ENCODE results near the gene LILRB3. TPM values are rescaled to one million over a fixed set of nuclear protein-coding genes. Genes with fewer than 3 reads are reported as not detected.
A peak's percentile ranks its signal among the peaks of the same experiment; 100 is the strongest.
"Not testable (repeated sequence)": the region's sequence is repeated elsewhere in the genome, so short reads cannot be mapped to it uniquely, and the experiment has no call there.

Gene LILRB3
- polyA plus RNA-seq (2012; ENCODE audit: insufficient read depth, insufficient read length): not detected

GRCh38 chr19:54222474-54223276 lies at the start of gene LILRB3:
TSS of gene LILRB3 (minus strand) at chr19:54223007. CDS start at chr19:54222976, 31 bp downstream.
- H3K4me3 ChIP-seq (ENCODE audit: low read length); DNase-seq (ENCODE audit: low read depth, low spot score): not testable (repeated sequence)

DNA sequence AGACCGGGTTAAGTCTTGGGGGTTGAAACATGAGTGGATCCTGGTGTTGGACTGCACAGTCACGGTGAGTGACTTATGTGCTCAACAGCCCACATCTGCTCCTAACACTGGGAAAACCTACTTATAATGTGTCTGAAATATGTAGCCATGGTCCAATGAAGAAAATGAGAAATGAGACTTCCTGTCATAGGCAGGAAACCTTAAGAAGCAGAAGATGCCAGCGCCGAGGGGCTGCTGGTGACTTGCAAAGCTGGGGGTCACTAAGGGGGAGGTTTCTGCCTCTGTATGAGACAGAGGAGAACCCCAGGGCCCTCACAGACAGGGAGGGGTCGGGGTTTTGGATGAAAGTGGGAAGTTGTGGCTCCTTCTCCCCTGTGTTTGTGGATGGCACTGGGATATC lies 49.4 kb upstream of the LILRB3 start:
- H3K4me3 ChIP-seq (ENCODE audit: low read length): not testable (repeated sequence)

DNA sequence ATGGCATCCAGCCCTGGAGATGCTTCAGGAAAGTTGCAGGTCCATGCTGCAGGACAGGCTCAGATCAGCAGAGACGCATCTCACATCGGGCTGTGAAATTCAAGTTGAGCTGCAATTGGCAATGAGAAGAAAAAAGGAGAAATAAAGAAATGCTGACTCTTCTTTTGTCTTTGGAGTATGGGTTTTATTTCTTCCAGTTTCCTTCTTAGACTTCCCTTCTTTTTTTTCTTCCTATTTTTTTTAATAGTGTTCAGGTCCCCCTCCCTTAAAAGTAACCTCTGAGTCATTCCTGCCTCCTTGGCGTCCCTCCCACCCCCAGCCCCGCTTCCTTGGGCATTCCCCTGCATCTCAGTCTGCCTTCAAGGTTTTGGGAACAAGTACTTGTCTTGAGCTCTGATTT lies 48.8 kb upstream of the LILRB3 start:
- DNase-seq (ENCODE audit: low read depth, low spot score); H3K4me3 ChIP-seq (ENCODE audit: low read length): not testable (repeated sequence)

More for the DNA sequence above, 49.4 kb upstream of the LILRB3 start:
- DNase-seq (ENCODE audit: low read depth, low spot score): not testable (repeated sequence)

- DNase-seq (ENCODE audit: low read depth, low spot score): no peak
- no peak overlapping the region for H3K4me3 ChIP-seq (ENCODE audit: low read length)
These were observed 48.3 kb upstream of the LILRB3 start for GRCh38 chr19:54271106-54271505.

DNA sequence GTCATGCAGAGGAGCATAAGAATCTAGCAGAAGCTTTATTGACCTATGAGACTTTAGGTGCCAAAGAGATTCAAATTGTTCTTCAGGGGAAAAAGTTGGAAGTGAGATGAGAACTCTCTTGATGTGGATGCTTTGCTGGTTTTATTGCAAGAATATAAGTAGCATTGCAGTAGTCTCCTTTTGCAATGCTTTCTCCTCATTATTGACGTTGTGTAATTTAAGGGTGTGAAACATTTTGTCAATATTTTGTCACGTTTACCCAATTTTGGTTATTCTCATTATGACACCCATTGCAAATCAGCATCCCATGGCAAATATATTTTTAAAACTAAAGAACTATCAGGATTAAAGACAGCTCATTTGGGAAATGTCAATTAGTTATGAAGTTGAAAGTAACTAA lies 46.1 kb upstream of the LILRB3 start:
- no peak overlapping the region for H3K4me3 ChIP-seq (ENCODE audit: low read length)
- DNase-seq (ENCODE audit: low read depth, low spot score): no peak

GRCh38 chr19:54266133-54266532 lies 43.3 kb upstream of the LILRB3 start:
- no peak overlapping the region for H3K4me3 ChIP-seq (ENCODE audit: low read length)
- peak; percentile 68 for DNase-seq (ENCODE audit: low read depth, low spot score)

DNA sequence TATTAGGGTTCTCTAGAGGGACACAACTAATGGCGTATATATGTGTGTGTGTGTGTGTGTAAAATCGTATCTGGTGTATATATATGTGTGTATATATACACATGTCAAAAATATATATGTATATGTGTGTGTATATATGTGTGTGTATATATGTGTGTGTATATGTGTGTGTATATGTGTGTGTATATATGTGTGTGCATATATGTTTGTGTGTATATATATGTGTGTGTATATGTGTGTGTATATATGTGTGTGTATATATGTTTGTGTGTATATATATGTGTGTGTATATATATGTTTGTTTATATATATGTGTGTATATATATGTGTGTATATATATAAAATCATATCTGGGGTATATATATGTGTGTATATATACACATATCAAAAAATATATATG lies 39.7 kb upstream of the LILRB3 start:
- no peak for DNase-seq (ENCODE audit: low read depth, low spot score)
- H3K4me3 ChIP-seq (ENCODE audit: low read length): no peak overlapping the region

GRCh38 chr19:54262066-54262465 lies 39.3 kb upstream of the LILRB3 start:
- H3K4me3 ChIP-seq (ENCODE audit: low read length): no peak overlapping the region
- DNase-seq (ENCODE audit: low read depth, low spot score): no peak

DNA sequence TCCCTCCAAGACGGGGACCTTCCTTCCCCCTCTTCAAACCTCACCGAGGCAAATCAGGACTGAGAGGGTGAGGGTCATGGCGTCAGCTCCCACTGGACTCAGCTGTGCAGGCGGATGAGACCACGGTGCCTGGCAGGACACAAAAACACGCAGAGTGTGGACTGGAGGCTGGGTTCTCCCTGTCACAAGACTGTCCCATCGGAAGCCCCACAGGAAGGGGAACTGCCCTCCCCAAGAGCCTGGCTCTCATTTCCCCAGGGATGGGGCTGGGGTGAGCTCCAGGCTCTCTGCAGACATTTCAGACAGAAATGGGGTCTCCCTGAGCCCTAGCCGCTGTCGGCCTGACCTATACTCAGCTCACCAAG lies 34.3 kb upstream of the LILRB3 start, which contains the start of gene LILRB5:
Gene LILRB5 (minus strand): TSS at position 158 of the 365 bp plus-strand sequence. CDS start 80 bp downstream, at position 78.
- no peak for DNase-seq (ENCODE audit: low read depth, low spot score)

DNA sequence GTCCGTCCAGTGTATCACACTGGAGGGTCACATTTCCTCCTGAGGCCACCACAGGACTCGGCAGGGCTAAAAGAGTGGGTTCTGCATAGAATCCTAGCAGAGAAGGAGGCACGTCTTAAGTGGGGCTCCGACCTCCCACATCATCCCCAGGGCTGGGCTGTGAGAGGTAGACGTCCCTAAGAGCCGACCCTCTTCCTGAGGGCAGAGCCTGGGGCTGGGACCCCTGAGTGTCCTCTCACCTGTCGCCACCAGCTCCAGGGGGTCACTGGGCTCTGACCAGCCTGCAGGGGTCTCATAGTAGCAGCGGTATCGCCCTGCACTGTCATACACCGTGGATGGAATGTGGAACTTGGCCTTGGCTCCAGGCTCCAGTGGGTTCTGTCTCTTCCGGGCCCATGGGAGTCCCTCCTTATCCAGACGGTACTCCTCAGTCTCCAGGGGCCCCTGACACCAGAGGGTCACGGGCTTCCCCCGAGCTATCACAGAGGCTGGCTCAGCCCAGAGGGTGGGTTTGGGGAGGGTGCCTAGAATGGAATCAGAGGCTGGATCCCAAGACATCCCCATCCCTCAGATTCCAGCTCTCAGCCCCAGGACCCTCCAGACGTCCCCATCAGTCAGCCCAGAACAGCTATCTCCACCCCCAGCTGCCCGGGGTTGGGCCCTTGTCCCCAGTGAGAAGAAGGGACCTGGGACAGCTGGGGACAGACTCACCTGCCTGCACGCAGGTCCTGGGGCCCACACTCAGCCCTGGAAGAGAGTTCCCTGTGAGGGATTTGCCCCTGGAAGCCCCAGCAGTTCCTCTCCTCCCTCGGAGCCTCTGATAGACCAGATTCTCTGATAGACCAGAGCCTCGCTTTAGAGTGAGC lies 33.7 kb upstream of the LILRB3 start:
- no peak overlapping the region for H3K4me3 ChIP-seq (ENCODE audit: low read length)
- DNase-seq (ENCODE audit: low read depth, low spot score): no peak

More for the DNA sequence above, 34.3 kb upstream of the LILRB3 start, which contains the start of gene LILRB5:
- no peak within 1 kb of the TSS for H3K4me3 ChIP-seq (ENCODE audit: low read length)

- DNase-seq (ENCODE audit: low read depth, low spot score): no peak
These were observed 32.4 kb upstream of the LILRB3 start for GRCh38 chr19:54255105-54255775.

DNA sequence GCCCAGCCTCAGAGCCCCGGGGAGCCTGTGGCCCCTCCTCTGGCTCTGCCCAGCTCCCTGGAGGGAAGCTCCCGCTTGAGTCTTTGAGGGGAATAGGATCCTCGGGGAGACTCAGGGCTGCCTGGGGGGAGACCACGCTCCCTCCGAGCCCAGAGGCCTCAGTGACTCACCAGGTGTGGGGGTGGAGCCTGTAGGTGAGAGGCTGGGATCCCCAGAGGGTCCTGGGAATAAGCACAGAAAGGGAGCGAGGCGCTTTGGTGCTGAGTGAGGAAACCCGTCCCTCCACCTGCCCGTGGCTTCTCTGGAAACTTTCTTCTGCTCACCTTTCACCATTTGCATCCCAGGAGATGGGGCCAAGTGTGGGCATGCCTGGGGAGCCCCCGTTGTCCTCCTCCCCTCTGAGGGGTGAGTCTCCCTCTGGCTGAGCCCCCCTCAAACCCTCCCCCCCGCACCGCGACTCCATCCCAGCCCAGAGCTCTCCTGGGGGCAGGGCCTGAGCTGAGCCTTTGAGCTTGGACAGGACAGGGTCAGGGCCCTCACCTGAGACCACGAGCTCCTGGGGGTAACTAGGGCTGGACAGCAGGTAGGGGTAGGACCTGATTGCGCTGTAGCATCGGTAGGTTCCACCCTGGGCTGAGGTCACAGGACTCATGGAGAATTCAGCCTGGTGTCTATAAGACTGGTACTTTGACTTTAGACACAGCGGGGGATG lies 31.5 kb upstream of the LILRB3 start:
- H3K4me3 ChIP-seq (ENCODE audit: low read length): no peak overlapping the region
- DNase-seq (ENCODE audit: low read depth, low spot score): no peak

More at GRCh38 chr19:54255105-54255775, 32.4 kb upstream of the LILRB3 start:
- H3K4me3 ChIP-seq (ENCODE audit: low read length): no peak overlapping the region

DNA sequence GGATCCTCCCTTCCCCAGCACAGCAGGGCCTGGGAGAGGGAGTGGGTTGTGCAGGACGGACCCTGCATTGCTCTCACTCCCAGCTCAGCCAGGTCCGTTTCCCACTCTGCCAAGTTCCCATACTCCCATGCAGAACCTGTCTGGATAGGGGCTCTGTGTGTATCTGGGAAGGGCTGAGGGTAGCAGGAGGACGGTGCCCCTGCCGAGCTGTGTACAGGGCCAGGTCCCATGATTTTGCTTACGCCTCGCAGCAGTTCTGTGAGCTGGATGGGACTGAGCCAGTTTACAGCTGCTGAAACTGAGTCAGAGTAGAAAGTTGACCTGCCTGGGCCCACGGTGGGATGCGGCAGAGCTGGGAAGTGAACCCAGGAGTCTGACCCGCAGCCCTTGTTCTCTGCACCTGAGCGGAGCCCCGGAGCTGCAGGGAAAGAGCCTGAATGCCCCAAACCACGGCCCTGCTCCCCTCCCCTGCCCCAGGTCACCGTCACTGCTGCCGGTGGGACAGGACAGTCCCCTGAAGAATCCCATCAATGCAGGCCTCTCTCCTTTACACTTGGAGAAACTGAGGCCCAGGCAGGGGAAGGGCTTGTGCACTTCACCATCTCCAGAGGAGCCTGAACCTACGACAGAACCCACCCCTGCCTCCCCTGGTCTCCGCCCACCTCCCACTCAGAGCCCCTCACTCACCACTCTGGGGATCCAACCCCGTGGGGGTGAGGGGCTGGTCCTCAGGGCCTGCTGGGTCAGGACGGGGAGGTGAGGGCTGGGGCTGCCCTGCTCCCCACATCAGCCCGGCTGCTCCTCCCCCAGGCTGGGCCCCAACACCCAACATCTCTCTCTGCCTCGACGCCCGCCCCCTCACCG lies 30.8 kb upstream of the LILRB3 start:
- H3K4me3 ChIP-seq (ENCODE audit: low read length): no peak overlapping the region
- DNase-seq (ENCODE audit: low read depth, low spot score): no peak

DNA sequence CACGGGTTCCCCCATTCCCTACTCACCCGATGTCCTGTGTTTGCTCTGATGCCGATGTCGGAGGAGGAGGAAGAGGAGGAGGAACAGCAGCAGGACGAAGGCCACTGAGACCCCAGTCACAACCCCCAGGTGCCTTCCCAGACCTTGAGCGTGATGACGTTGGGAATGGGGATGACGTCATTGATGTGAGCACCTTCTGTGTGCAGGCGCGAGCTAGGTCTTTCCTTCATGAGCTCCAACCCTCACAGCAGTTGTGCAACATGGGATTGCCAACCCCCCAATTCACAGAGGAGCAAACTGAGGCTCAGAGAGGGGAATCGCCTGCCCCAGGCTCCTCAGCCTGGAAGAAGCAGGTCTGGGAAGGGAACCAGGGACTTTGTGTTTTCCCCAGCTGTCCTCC lies 30.0 kb upstream of the LILRB3 start:
- H3K4me3 ChIP-seq (ENCODE audit: low read length): no peak overlapping the region
- DNase-seq (ENCODE audit: low read depth, low spot score): no peak

- no peak overlapping the region for H3K4me3 ChIP-seq (ENCODE audit: low read length)
- no peak for DNase-seq (ENCODE audit: low read depth, low spot score)
These were observed 29.4 kb upstream of the LILRB3 start for GRCh38 chr19:54252243-54252642.

DNA sequence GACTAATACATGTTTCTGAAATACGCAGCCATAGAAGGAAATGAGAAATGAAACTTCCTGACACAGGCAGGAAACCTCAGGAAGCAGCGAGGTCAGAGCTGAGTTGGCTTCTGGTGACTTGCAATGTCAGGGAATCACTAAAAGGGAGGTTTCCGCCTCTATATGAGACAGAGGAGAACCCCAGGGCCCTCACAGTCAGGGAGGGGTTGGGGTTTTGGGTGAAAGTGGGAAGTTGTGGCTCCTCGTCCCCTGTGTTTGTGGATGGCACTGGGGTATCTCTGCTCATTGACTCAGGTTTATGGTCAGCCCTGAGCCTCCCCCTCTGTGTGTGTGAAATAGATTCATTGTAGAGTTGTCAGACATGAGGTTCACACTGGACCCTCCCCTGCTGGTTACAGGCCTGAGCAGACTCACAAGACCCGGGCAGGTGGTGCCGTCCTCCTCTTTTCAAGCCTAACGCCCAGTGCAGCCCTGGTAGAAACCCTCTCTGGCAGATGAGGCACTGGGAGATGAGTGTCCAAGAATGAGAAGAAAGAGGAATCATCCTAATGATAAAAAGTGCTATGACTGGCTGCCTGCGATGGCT lies 25.3 kb upstream of the LILRB3 start:
- H3K4me3 ChIP-seq (ENCODE audit: low read length): no peak overlapping the region
- peak; percentile 12 for DNase-seq (ENCODE audit: low read depth, low spot score)

GRCh38 chr19:54247106-54247930 lies 24.5 kb upstream of the LILRB3 start:
- no peak for DNase-seq (ENCODE audit: low read depth, low spot score)
- H3K4me3 ChIP-seq (ENCODE audit: low read length): no peak overlapping the region

All from Jurkat, Clone E6-1 (cell line).